AG10803 (cell line): ENCODE results near the gene GALNT10.

Experiments used
- DNase-seq: peaks from one replicate; pipeline ENCODE4 v3.0.0; 2010; ENCODE audit warnings: low read depth
- H3K4me3 ChIP-seq: 2 replicates; pipeline ENCODE4 v1.5.1; 2011; ENCODE audit warnings: mild to moderate bottlenecking, low read length, control low read depth
- TF ChIP-seq, protein P1 (sequence below): conservative IDR thresholded peaks from 2 replicates; pipeline ENCODE4 v1.5.1; 2011; ENCODE audit warnings: mild to moderate bottlenecking, low read length, control low read depth, inconsistent platforms

GALNT10 gene

DNA sequence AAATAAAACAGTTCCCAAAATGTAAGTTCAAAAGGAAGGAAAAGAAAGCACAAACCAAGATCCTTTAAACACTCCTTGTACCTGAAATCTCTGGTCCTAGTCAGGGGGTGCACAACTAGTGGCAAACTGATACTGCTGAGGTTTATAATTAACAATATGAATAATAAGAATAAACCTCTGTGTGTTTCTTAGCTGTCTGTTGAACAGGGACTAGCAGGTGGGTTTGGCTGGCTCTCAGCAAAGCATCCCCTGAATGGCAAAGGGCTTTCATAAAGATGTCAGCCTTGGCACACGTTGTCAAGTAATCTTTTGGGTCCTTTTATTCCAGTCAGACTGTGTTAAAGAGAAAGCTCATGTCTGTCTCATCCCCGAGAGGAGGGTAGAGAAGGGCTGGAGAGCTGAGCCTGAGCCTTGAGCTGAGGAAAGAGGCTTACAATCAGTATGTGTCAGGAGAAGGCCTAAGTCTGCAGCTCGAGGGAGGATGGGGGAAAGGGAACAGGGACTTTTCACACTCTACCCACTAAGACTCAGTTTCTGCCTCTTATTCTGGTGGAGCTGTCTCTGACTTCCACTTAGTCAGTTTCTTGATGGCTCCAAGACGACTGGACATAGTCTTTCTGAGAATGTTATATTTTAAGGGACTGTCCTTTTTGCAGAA is 123.0 kb downstream of the GALNT10 start:
- no peak for DNase-seq
- TF ChIP-seq, protein P1, sequence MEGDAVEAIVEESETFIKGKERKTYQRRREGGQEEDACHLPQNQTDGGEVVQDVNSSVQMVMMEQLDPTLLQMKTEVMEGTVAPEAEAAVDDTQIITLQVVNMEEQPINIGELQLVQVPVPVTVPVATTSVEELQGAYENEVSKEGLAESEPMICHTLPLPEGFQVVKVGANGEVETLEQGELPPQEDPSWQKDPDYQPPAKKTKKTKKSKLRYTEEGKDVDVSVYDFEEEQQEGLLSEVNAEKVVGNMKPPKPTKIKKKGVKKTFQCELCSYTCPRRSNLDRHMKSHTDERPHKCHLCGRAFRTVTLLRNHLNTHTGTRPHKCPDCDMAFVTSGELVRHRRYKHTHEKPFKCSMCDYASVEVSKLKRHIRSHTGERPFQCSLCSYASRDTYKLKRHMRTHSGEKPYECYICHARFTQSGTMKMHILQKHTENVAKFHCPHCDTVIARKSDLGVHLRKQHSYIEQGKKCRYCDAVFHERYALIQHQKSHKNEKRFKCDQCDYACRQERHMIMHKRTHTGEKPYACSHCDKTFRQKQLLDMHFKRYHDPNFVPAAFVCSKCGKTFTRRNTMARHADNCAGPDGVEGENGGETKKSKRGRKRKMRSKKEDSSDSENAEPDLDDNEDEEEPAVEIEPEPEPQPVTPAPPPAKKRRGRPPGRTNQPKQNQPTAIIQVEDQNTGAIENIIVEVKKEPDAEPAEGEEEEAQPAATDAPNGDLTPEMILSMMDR: no peak
- H3K4me3 ChIP-seq: no peak overlapping the region

DNA sequence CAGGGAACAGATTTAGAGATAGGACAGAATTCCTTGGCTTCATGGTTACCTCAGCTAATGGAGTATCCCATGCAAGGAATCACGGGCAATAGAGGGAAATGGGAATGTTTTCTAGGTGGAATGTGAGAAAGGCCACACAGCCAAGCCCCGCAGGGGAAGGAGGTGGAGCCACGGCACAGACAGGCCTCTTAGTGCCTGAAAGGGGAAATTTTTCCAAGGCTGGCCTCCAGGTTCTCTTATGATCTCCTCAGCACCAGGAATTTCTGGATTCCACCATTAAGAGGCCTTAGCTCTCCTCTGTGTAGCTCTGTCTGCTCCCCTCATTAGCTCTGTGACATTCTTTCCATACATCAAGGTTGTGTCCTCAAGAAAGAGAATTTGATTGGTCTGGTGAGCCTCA is 124.7 kb downstream of the GALNT10 start:
- H3K4me3 ChIP-seq: no peak overlapping the region
- TF ChIP-seq, protein P1: no peak
- no peak for DNase-seq

DNA sequence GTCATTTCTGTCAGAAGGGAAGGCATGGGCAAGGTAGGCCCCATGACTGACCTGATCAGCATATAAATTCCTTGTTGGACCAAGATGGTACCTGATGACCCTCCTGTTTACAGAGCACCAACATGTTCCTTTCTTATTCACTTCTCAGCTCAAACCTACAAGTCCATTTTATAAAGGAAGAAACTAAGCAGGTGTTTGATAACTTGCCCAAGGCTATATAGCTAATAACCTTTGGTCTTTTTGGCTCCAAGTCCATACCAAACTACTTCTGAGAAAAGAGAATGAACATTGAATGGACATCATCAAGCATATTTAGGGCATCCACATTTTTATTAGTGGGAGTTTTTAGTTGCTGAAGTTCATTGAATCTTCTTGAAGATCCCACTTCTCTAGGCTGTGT is 125.2 kb downstream of the GALNT10 start:
- H3K4me3 ChIP-seq: no peak overlapping the region
- TF ChIP-seq, protein P1: no peak
- DNase-seq: no peak

DNA sequence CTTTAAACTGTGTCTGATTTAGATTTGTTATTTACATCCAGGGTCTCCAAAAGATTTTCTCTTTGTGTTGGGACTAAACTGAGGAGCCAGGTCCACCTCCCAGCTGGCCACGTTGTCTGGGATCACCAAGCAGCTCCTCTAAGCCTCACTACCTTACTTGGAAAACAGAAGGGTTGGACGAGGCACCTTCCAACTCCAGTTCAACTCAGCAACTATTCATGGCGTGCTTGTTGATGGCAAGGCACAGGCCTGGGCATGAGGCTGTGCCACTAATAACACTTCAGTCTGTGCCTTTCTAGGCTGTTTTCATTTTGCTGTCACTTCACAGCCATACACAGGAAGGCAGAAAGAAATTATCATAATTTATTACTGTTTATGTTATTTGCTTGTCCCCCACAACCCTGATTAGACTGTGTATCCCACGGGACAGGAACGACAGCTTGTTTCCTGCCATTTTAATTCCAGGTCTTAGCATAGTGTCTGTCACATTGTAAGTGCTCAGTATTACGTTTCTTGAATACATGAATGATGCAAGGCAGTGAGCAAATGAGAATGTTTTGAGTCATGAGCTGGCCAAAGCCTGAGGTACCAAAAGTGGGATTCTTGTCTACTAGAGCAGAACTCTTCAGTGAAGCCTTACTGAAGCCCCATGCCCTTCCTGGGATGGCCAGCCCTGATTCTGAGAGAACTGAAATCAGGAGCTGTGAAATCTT is 125.8 kb downstream of the GALNT10 start:
- no peak for DNase-seq
- TF ChIP-seq, protein P1: no peak

DNA sequence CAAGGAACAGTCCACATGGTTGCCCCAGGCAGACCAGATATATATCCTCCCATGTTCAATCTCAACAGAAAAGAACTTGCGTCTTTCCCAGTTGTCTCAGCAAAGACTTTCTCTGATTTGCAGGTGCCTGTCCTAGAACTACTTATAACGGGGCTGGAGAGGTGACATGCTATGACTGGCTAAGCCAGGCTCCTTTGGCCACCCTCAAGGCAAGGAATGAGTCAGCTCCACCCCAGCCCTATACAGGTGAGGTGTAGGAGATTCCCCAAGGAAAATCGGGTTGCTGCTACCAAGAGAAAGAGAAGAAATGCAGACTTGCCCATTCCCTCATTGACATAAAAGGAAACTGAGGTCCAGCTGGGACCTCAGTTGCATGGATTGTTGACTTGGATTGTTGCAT is 127.4 kb downstream of the GALNT10 start:
- H3K4me3 ChIP-seq: no peak overlapping the region
- TF ChIP-seq, protein P1: no peak
- DNase-seq: no peak

More for the DNA sequence above, 125.8 kb downstream of the GALNT10 start:
- H3K4me3 ChIP-seq: no peak overlapping the region

DNA sequence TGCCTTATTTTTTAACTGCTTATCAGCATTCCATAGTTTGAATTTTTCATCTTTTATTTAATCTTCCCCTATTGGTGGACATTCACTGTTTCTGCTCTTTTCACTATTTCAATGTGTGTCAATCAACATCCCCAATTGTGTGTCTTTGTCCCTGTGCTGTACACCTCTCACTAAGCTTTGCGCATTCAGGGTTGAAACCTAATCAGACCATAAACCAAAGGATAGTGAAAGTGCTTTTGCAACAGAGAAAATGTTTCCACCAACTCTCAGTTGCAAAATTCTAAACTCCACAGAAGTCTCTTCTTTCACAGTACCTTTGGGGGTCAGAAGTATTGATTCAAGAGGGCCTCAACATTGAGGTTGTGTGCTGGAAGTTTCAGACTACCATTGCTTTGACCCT is 128.2 kb downstream of the GALNT10 start:
- TF ChIP-seq, protein P1: no peak
- H3K4me3 ChIP-seq: no peak overlapping the region
- no peak for DNase-seq

DNA sequence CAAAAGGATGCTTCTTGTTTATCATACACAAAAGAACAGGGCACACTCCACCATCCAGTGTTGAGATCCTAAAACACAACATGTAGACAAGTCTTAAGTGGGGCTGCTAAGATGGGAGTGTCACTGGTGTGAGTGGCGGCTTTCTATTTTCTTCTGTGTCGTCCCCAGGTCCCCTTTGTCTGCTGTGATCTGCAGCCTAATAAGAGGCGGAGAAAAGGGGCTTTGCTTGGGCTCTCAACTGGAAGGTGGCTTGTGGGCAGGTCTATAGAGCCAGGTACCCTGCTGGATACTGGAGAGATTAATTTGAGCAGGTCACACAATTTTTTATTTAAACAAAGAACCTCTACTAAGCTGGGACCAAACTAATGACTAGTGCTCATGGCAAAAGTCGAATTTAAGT is 129.2 kb downstream of the GALNT10 start:
- H3K4me3 ChIP-seq: no peak overlapping the region
- DNase-seq: no peak
- TF ChIP-seq, protein P1: no peak
